GM19372 (cell line): ENCODE measurements around the gene BICC1.

Source experiments
- ATAC-seq: cut with Tn5 transposase; IDR thresholded peaks from one replicate; pipeline ENCODE4 v1.9.1; 2021; ENCODE audit warnings: mild to moderate bottlenecking, low read depth, moderate library complexity; ENCODE audit not compliant: unreplicated experiment

Gene BICC1

GRCh38 chr10:58556516-58557165 is 44.0 kb downstream of the BICC1 start:
- no peak for ATAC-seq

- ATAC-seq = no peak
Measured at GRCh38 chr10:58557714-58558113, 45.0 kb downstream of the BICC1 start.

- ATAC-seq = no peak
Measured at GRCh38 chr10:58560068-58560467, 47.4 kb downstream of the BICC1 start.

- no peak for ATAC-seq
Measured at GRCh38 chr10:58565271-58565670, 52.6 kb downstream of the BICC1 start.

GRCh38 chr10:58567652-58568051 is 55.0 kb downstream of the BICC1 start:
- ATAC-seq = no peak

- ATAC-seq = no peak
Measured at GRCh38 chr10:58568428-58568935, 55.8 kb downstream of the BICC1 start.

- no peak for ATAC-seq
Measured at GRCh38 chr10:58570307-58570723, 57.6 kb downstream of the BICC1 start.

- no peak for ATAC-seq
Measured at GRCh38 chr10:58570979-58571378, 58.3 kb downstream of the BICC1 start.

- no peak for ATAC-seq
Measured at GRCh38 chr10:58573144-58573543, 60.5 kb downstream of the BICC1 start.

GRCh38 chr10:58574058-58574457 is 61.4 kb downstream of the BICC1 start:
- no peak for ATAC-seq

GRCh38 chr10:58575491-58575890 is 62.8 kb downstream of the BICC1 start:
- no peak for ATAC-seq

GRCh38 chr10:58576751-58577436 is 64.2 kb downstream of the BICC1 start:
- no peak for ATAC-seq

- ATAC-seq = no peak
Measured at GRCh38 chr10:58577437-58577777, 64.7 kb downstream of the BICC1 start.

GRCh38 chr10:58578366-58578765 is 65.7 kb downstream of the BICC1 start:
- no peak for ATAC-seq

GRCh38 chr10:58579011-58579655 is 66.5 kb downstream of the BICC1 start:
- ATAC-seq = no peak

- ATAC-seq = no peak
Measured at GRCh38 chr10:58582045-58582444, 69.4 kb downstream of the BICC1 start.

- no peak for ATAC-seq
Measured at GRCh38 chr10:58585435-58585834, 72.8 kb downstream of the BICC1 start.

- ATAC-seq = no peak
Measured at GRCh38 chr10:58586282-58587245, 73.9 kb downstream of the BICC1 start.

- no peak for ATAC-seq
Measured at GRCh38 chr10:58587676-58588075, 75.0 kb downstream of the BICC1 start.

- ATAC-seq = no peak
Measured at GRCh38 chr10:58588673-58589265, 76.1 kb downstream of the BICC1 start.
